Liver (tissue), 3 donors: ENCODE results near the gene PM20D1.

Experiments used
- FOXA2 ChIP-seq: IDR thresholded peaks from 2 replicates; pipeline ENCODE4 v1.6.1; 2016; ENCODE audit warnings: antibody characterized with exemption
- GABPA ChIP-seq, 2 donors: IDR thresholded peaks in 1 of 2; conservative IDR thresholded peaks in 1 of 2; 2 replicates each; pipeline ENCODE4 v1.6.1; 2016; ENCODE audit warnings: antibody characterized with exemption in 2 of 2, mild to moderate bottlenecking in 1 of 2, moderate library complexity in 1 of 2
- JUND ChIP-seq, 2 donors: IDR thresholded peaks; 2 replicates each; pipeline ENCODE4 v1.6.1; 2016; ENCODE audit warnings: antibody characterized with exemption in 2 of 2
- TF ChIP-seq, protein P1 (sequence below): fragments of 150-350 bp; IDR thresholded peaks from 2 replicates; pipeline ENCODE4 v1.5.1; 2017; ENCODE audit warnings: improper control_type of control experiment, low read depth, low read length; ENCODE audit not compliant: missing input control
- TF ChIP-seq, protein P2 (sequence below): IDR thresholded peaks from 2 replicates; pipeline ENCODE4 v1.6.1; 2016; ENCODE audit warnings: antibody characterized with exemption, mild to moderate bottlenecking
- TF ChIP-seq, protein P3 (sequence below): IDR thresholded peaks from 2 replicates; pipeline ENCODE4 v1.6.1; 2016; ENCODE audit warnings: antibody characterized with exemption
- TF ChIP-seq, protein P4 (sequence below): IDR thresholded peaks from 2 replicates; pipeline ENCODE4 v1.6.1; 2016; ENCODE audit warnings: antibody characterized with exemption
- TF ChIP-seq, protein P5 (sequence below): IDR thresholded peaks from 2 replicates; pipeline ENCODE4 v1.6.1; 2016; ENCODE audit warnings: antibody characterized with exemption
- donor health status: healthy.
- donor health status: healthy.

DNA sequence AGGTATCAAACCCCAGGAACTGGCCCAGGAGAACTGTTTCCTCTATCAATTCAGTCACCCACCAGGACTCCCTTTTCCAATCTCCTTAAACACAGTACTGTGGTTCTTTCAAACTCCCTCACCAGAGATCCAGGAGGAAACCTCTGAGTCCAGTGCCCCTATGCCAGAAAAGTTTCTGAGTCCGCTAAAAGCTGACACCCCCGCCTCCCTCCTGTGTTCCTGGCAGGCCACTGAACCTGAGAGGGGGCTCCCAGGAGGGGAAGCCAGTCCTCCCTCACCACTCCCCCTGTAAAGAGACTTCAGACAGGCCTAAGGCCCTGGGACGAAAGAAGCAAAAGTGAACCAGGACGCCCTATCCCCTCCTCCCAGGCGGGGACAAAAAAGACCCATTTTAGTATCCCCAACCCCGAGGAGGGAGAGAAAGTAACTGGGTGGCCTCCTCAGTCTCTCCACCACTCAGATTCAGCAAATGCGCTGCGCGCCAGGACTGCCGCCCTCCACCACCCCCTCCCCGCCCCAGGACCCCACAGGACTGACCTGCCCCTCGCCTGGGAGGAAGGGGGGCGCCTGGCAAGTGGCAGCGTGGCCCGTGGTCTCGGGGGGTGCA, 37.6 kb downstream of the PM20D1 start:
- TF ChIP-seq, protein P1, sequence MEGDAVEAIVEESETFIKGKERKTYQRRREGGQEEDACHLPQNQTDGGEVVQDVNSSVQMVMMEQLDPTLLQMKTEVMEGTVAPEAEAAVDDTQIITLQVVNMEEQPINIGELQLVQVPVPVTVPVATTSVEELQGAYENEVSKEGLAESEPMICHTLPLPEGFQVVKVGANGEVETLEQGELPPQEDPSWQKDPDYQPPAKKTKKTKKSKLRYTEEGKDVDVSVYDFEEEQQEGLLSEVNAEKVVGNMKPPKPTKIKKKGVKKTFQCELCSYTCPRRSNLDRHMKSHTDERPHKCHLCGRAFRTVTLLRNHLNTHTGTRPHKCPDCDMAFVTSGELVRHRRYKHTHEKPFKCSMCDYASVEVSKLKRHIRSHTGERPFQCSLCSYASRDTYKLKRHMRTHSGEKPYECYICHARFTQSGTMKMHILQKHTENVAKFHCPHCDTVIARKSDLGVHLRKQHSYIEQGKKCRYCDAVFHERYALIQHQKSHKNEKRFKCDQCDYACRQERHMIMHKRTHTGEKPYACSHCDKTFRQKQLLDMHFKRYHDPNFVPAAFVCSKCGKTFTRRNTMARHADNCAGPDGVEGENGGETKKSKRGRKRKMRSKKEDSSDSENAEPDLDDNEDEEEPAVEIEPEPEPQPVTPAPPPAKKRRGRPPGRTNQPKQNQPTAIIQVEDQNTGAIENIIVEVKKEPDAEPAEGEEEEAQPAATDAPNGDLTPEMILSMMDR, result no peak
- TF ChIP-seq GABPA (IDR thresholded peaks at IDR 0.05 in 1 of 2, conservative IDR thresholded peaks at IDR 0.05 in 1 of 2) (no peak), JUND (IDR thresholded peaks at IDR 0.05) (no peak), FOXA2 (no peak)
- TF ChIP-seq, protein P2, sequence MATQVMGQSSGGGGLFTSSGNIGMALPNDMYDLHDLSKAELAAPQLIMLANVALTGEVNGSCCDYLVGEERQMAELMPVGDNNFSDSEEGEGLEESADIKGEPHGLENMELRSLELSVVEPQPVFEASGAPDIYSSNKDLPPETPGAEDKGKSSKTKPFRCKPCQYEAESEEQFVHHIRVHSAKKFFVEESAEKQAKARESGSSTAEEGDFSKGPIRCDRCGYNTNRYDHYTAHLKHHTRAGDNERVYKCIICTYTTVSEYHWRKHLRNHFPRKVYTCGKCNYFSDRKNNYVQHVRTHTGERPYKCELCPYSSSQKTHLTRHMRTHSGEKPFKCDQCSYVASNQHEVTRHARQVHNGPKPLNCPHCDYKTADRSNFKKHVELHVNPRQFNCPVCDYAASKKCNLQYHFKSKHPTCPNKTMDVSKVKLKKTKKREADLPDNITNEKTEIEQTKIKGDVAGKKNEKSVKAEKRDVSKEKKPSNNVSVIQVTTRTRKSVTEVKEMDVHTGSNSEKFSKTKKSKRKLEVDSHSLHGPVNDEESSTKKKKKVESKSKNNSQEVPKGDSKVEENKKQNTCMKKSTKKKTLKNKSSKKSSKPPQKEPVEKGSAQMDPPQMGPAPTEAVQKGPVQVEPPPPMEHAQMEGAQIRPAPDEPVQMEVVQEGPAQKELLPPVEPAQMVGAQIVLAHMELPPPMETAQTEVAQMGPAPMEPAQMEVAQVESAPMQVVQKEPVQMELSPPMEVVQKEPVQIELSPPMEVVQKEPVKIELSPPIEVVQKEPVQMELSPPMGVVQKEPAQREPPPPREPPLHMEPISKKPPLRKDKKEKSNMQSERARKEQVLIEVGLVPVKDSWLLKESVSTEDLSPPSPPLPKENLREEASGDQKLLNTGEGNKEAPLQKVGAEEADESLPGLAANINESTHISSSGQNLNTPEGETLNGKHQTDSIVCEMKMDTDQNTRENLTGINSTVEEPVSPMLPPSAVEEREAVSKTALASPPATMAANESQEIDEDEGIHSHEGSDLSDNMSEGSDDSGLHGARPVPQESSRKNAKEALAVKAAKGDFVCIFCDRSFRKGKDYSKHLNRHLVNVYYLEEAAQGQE, result no peak
- TF ChIP-seq, protein P3, sequence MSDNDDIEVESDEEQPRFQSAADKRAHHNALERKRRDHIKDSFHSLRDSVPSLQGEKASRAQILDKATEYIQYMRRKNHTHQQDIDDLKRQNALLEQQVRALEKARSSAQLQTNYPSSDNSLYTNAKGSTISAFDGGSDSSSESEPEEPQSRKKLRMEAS, result no peak
- TF ChIP-seq, protein P4, sequence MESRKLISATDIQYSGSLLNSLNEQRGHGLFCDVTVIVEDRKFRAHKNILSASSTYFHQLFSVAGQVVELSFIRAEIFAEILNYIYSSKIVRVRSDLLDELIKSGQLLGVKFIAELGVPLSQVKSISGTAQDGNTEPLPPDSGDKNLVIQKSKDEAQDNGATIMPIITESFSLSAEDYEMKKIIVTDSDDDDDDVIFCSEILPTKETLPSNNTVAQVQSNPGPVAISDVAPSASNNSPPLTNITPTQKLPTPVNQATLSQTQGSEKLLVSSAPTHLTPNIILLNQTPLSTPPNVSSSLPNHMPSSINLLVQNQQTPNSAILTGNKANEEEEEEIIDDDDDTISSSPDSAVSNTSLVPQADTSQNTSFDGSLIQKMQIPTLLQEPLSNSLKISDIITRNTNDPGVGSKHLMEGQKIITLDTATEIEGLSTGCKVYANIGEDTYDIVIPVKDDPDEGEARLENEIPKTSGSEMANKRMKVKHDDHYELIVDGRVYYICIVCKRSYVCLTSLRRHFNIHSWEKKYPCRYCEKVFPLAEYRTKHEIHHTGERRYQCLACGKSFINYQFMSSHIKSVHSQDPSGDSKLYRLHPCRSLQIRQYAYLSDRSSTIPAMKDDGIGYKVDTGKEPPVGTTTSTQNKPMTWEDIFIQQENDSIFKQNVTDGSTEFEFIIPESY, result no peak
- TF ChIP-seq, protein P5, sequence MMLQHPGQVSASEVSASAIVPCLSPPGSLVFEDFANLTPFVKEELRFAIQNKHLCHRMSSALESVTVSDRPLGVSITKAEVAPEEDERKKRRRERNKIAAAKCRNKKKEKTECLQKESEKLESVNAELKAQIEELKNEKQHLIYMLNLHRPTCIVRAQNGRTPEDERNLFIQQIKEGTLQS, result no peak
